ENCODE results near the gene PLEKHA5.
"Not testable (repeated sequence)": the region's sequence is repeated elsewhere in the genome, so short reads cannot be mapped to it uniquely, and the experiment has no call there.

PLEKHA5 gene

DNA sequence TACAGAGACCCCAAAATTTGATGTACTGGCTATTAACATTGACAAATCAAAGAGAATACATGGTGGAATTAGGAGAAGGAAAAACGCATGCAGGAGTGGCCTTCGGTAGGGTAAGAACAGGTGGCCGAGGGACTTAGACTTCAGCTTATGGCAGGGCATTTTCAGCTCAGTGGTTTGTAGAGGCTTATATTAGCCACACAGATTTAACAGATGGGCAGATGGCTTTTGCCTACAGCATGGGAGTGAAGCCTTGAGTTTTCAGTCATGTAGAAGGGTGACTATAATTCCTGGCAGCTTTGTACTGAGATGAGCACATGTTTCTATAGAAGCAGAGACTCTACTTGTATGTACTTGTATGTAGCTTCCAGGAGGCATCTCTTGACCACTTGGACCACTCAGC is 40.9 kb upstream of the PLEKHA5 start:
- Histone ChIP-seq H3K4me3 (replicated peaks; ENCODE audit: low read depth, low read length) (no peak overlapping the region), H3K36me3 (ENCODE audit: control insufficient read depth, insufficient read depth, low read length) (no peaks in the 10 kb centered on the region), H3K27me3 (replicated peaks; ENCODE audit: control insufficient read depth, insufficient read depth, low read length) (no peaks in the 10 kb centered on the region)
- TF ChIP-seq, protein P1, sequence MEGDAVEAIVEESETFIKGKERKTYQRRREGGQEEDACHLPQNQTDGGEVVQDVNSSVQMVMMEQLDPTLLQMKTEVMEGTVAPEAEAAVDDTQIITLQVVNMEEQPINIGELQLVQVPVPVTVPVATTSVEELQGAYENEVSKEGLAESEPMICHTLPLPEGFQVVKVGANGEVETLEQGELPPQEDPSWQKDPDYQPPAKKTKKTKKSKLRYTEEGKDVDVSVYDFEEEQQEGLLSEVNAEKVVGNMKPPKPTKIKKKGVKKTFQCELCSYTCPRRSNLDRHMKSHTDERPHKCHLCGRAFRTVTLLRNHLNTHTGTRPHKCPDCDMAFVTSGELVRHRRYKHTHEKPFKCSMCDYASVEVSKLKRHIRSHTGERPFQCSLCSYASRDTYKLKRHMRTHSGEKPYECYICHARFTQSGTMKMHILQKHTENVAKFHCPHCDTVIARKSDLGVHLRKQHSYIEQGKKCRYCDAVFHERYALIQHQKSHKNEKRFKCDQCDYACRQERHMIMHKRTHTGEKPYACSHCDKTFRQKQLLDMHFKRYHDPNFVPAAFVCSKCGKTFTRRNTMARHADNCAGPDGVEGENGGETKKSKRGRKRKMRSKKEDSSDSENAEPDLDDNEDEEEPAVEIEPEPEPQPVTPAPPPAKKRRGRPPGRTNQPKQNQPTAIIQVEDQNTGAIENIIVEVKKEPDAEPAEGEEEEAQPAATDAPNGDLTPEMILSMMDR (IDR thresholded peaks at IDR 0.05; ENCODE audit: insufficient read depth, low read length, poor library complexity, severe bottlenecking), result no peak
- no peak for DNase-seq (ENCODE audit: extremely low read depth, insufficient read length)

DNA sequence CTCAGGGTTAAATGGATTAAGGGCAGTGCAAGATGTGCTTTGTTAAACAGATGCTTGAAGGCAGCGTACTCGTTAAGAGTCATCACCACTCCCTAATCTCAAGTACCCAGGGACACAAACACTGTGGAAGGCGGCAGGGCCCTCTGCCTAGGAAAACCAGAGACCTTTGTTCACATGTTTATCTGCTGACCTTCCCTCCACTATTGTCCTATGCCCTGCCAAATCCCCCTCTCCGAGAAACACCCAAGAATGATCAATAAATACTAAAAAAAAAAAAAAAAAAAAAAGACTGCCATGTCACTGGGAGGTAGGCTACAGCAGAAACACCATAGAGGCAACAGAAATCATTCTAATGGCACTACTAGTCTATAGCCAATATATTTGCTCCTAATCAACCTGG is 37.1 kb upstream of the PLEKHA5 start:
- not testable (repeated sequence) for H3K36me3 ChIP-seq (ENCODE audit: control insufficient read depth, insufficient read depth, low read length); H3K27me3 ChIP-seq (replicated peaks; ENCODE audit: control insufficient read depth, insufficient read depth, low read length); H3K4me3 ChIP-seq (replicated peaks; ENCODE audit: low read depth, low read length); DNase-seq (ENCODE audit: extremely low read depth, insufficient read length)

DNA sequence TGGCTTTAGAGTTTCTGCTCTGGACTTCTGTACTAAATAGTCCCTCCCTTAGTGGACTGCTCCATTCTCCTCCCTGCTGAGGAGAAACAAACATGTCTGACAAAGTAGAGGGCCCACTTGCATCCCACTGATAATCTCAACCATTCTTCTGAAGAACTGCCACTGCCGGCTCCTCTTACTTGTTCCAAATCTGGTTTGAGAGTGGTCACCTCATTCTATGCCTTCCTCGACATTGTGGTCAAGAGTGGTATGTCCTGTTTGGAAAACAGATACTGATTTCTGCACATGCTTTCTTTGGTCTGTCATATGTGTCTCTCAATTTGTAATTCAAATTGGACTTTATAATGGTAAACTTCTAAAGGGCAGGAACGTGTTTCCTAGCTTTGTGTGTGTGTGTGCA is 36.3 kb upstream of the PLEKHA5 start:
- no peak for DNase-seq (ENCODE audit: extremely low read depth, insufficient read length)
- no peaks in the 10 kb centered on the region for H3K36me3 ChIP-seq (ENCODE audit: control insufficient read depth, insufficient read depth, low read length)
- TF ChIP-seq, protein P1 (IDR thresholded peaks at IDR 0.05; ENCODE audit: insufficient read depth, low read length, poor library complexity, severe bottlenecking), result no peak
- H3K4me3 ChIP-seq (replicated peaks; ENCODE audit: low read depth, low read length), result no peak overlapping the region
- no peaks in the 10 kb centered on the region for H3K27me3 ChIP-seq (replicated peaks; ENCODE audit: control insufficient read depth, insufficient read depth, low read length)

DNA sequence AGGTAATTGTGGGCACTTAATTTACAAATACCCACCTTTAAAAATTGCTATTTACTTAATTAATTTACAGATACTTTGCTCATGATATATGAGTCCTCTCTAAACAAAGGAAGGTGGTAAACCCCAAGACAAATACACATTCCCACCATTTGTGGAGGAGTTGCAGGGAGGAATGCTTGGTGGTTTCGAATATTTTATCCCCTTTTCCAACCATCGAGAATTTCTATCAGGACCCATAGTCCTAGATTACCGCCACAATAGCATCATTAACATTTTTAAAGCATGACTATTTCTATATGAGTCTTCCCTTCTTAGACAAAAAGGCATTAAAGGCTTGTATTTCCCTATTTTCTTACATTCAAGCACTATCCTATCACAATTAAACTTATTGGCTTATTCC is 34.2 kb upstream of the PLEKHA5 start:
- H3K4me3 ChIP-seq (replicated peaks; ENCODE audit: low read depth, low read length), result no peak overlapping the region
- DNase-seq (ENCODE audit: extremely low read depth, insufficient read length), result no peak
- TF ChIP-seq, protein P1 (IDR thresholded peaks at IDR 0.05; ENCODE audit: insufficient read depth, low read length, poor library complexity, severe bottlenecking), result no peak
- no peaks in the 10 kb centered on the region for H3K36me3 ChIP-seq (ENCODE audit: control insufficient read depth, insufficient read depth, low read length)
- no peaks in the 10 kb centered on the region for H3K27me3 ChIP-seq (replicated peaks; ENCODE audit: control insufficient read depth, insufficient read depth, low read length)

DNA sequence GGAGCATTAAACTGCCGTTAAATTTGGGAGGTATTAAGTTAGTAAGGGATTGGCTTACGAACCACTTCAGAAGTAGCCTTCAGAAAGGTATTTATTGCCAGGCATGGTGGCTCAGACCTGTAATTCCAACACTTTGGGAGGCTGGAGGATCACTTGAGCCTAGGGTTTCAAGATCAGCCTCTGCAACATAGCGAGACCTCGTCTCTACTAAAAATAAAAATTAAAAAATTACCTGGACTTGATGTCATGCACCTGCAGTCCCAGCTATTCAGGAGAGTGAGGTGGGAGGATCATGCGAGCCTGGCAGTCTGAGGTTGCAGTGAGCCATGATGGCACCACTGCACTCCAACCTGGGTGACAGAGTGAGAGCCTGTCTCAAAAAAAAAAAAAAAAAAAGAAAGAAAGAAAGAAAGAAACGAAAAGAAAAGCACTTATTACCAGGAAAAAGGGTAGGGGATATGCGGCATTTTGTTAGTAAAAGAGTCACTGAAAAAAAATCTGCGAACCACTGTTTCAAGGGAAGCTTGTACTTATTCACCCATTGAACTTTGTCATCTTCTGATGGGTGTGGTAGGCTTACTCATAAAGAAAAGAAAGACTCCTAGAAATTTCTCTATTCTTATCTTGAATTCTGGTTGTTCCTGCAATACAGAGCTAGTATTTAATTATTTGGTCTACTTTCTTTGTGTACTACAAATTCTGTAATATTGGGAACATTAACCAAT is 33.6 kb upstream of the PLEKHA5 start:
- no peak for DNase-seq (ENCODE audit: extremely low read depth, insufficient read length)
- H3K36me3 ChIP-seq (ENCODE audit: control insufficient read depth, insufficient read depth, low read length), result no peaks in the 10 kb centered on the region

DNA sequence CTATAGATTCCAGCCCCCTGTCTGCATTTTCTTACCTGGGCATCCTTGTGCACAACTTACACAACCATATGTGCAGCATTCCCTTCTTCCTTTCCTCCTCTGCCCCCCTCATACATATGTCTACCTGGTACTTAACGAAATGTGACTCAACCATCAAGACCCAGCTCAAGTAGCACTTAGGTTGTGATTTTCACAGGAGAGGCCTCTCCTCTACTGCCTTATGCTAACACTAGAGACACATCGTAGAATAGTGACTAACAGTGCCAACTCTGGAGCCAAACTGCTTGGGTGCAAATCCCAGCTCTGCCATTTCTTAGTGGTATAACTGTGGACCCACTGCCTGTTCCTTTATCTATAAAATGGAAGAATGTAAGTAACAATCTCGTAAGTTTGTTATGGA is 24.1 kb upstream of the PLEKHA5 start:
- no peaks in the 10 kb centered on the region for H3K27me3 ChIP-seq (replicated peaks; ENCODE audit: control insufficient read depth, insufficient read depth, low read length)
- no peak for DNase-seq (ENCODE audit: extremely low read depth, insufficient read length)
- no peaks in the 10 kb centered on the region for H3K36me3 ChIP-seq (ENCODE audit: control insufficient read depth, insufficient read depth, low read length)
- TF ChIP-seq, protein P1 (IDR thresholded peaks at IDR 0.05; ENCODE audit: insufficient read depth, low read length, poor library complexity, severe bottlenecking), result no peak
- H3K4me3 ChIP-seq (replicated peaks; ENCODE audit: low read depth, low read length), result no peak overlapping the region

More for the DNA sequence above, 33.6 kb upstream of the PLEKHA5 start:
- Histone ChIP-seq H3K4me3 (replicated peaks; ENCODE audit: low read depth, low read length) (no peak overlapping the region), H3K27me3 (replicated peaks; ENCODE audit: control insufficient read depth, insufficient read depth, low read length) (no peaks in the 10 kb centered on the region)
- TF ChIP-seq, protein P1 (IDR thresholded peaks at IDR 0.05; ENCODE audit: insufficient read depth, low read length, poor library complexity, severe bottlenecking), result no peak

Data from GM06990 (cell line).